ENCODE measurements around the gene CRADD. TPM values are rescaled to one million over a fixed set of nuclear protein-coding genes. Genes with fewer than 3 reads are reported as not detected.

CRADD gene
- total RNA-seq, 3 donors from 2014 or later: 24.0 to 49.8 (median 44.2) TPM

GRCh38 chr12:93663006-93663728 is 14.0 kb upstream of the CRADD start:
- TF ChIP-seq POLR2AphosphoS5 (IDR thresholded peaks at IDR 0.05): no peak
- TF ChIP-seq POLR2A (IDR thresholded peaks at IDR 0.05): no peak
- TF ChIP-seq, protein P1, sequence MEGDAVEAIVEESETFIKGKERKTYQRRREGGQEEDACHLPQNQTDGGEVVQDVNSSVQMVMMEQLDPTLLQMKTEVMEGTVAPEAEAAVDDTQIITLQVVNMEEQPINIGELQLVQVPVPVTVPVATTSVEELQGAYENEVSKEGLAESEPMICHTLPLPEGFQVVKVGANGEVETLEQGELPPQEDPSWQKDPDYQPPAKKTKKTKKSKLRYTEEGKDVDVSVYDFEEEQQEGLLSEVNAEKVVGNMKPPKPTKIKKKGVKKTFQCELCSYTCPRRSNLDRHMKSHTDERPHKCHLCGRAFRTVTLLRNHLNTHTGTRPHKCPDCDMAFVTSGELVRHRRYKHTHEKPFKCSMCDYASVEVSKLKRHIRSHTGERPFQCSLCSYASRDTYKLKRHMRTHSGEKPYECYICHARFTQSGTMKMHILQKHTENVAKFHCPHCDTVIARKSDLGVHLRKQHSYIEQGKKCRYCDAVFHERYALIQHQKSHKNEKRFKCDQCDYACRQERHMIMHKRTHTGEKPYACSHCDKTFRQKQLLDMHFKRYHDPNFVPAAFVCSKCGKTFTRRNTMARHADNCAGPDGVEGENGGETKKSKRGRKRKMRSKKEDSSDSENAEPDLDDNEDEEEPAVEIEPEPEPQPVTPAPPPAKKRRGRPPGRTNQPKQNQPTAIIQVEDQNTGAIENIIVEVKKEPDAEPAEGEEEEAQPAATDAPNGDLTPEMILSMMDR (IDR thresholded peaks at IDR 0.05): no peak
- H3K9me3 ChIP-seq: no peaks in the 10 kb centered on the region
- H3K4me3 ChIP-seq: no peak overlapping the region
- no peaks in the 10 kb centered on the region for H3K36me3 ChIP-seq
- H3K4me1 ChIP-seq: no peaks in the 10 kb centered on the region
- H3K27ac ChIP-seq: no peak overlapping the region
- intact Hi-C loops (cut with DNase I; ENCODE audit: low total_unique reads): no loop called here
- no peak for DNase-seq (ENCODE audit: low spot score in 2 of 2)
- no peaks in the 10 kb centered on the region for H3K27me3 ChIP-seq

DNA sequence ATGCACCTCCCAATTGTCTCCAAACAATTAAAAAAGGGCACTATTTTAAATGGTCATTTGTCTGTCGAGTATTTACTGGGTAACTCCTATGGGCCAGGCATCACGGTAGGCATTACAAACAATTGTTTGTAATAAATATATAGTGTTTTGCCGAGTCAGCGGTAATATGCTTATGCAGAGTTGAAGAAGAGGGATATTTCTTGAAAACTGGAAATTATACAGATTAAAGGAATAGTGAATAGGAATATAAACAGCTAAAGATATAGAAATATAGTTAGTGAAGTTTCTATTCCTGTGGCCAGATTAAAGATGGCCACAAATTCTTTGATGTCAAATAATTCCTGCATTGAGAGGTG is 13.5 kb upstream of the CRADD start:
- TF ChIP-seq, protein P1 (IDR thresholded peaks at IDR 0.05): no peak
- TF ChIP-seq POLR2A (IDR thresholded peaks at IDR 0.05) (no peak), POLR2AphosphoS5 (IDR thresholded peaks at IDR 0.05) (no peak)
- Histone ChIP-seq H3K4me3 (no peak overlapping the region), H3K27me3 (no peaks in the 10 kb centered on the region), H3K36me3 (no peaks in the 10 kb centered on the region), H3K4me1 (no peaks in the 10 kb centered on the region), H3K27ac (no peak overlapping the region), H3K9me3 (no peaks in the 10 kb centered on the region)
- no peak for DNase-seq (ENCODE audit: low spot score in 2 of 2)
- intact Hi-C loops (cut with DNase I; ENCODE audit: low total_unique reads): no loop called here

GRCh38 chr12:93664573-93665138 is 12.5 kb upstream of the CRADD start:
- Histone ChIP-seq H3K9me3 (peaks cover 0 to 3% of the 10 kb centered on the region in 2 donors), H3K36me3 (no peaks in the 10 kb centered on the region), H3K4me1 (no peaks in the 10 kb centered on the region), H3K27me3 (no peaks in the 10 kb centered on the region), H3K27ac (no peak overlapping the region), H3K4me3 (no peak overlapping the region)
- no peak for DNase-seq (ENCODE audit: low spot score in 2 of 2)
- TF ChIP-seq, protein P1 (IDR thresholded peaks at IDR 0.05): no peak
- TF ChIP-seq POLR2AphosphoS5 (IDR thresholded peaks at IDR 0.05) (no peak), POLR2A (IDR thresholded peaks at IDR 0.05) (no peak)
- intact Hi-C loops (cut with DNase I; ENCODE audit: low total_unique reads): no loop called here

DNA sequence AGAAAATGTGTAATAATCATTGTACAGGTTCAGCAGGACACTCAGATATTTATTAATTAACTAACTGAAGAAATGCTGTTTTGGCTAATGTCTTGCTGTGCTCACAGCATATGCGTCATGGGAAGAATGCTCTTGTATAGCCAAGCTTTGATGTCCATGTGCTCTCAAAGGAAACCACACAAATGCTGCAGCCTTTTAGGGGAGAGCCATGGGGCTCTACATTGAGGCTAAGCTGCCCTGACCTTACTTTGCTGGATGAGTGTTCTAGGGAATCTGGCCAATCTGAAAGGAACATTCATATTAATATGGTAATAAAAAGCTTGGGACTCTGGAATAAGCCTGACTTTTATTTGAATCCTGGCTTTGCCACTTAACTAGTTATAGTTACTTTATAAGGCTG is 9.5 kb upstream of the CRADD start:
- no peaks in the 10 kb centered on the region for H3K27me3 ChIP-seq
- H3K27ac ChIP-seq: no peak overlapping the region
- H3K9me3 ChIP-seq: peaks cover 0 to 5% of the 10 kb centered on the region in 2 donors
- no peak overlapping the region for H3K4me3 ChIP-seq
- intact Hi-C loops (cut with DNase I; ENCODE audit: low total_unique reads): no loop called here
- no peaks in the 10 kb centered on the region for H3K4me1 ChIP-seq
- DNase-seq (ENCODE audit: low spot score in 2 of 2): no peak
- H3K36me3 ChIP-seq: no peaks in the 10 kb centered on the region
- no peak for TF ChIP-seq POLR2A (IDR thresholded peaks at IDR 0.05)
- no peak for TF ChIP-seq POLR2AphosphoS5 (IDR thresholded peaks at IDR 0.05)
- TF ChIP-seq, protein P1 (IDR thresholded peaks at IDR 0.05): no peak

GRCh38 chr12:93668919-93669418 is 8.2 kb upstream of the CRADD start:
- DNase-seq (ENCODE audit: low spot score in 2 of 2): no peak
- H3K4me1 ChIP-seq: no peaks in the 10 kb centered on the region
- H3K27ac ChIP-seq: no peak overlapping the region
- H3K27me3 ChIP-seq: no peaks in the 10 kb centered on the region
- intact Hi-C loops (cut with DNase I; ENCODE audit: low total_unique reads): no loop called here
- H3K9me3 ChIP-seq: peaks cover 0 to 5% of the 10 kb centered on the region in 2 donors
- TF ChIP-seq POLR2A (IDR thresholded peaks at IDR 0.05) (no peak), POLR2AphosphoS5 (IDR thresholded peaks at IDR 0.05) (no peak)
- TF ChIP-seq, protein P1 (IDR thresholded peaks at IDR 0.05): no peak
- H3K36me3 ChIP-seq: no peaks in the 10 kb centered on the region
- H3K4me3 ChIP-seq: no peak overlapping the region
